Tibial artery (tissue), 4 donors: ENCODE results near the gene CDCA3.

Experiments
- DNase-seq, 2 donors: peaks; one replicate each; pipeline ENCODE4 v3.0.0-alpha.2; 2019
- H3K27ac ChIP-seq, 2 donors: fragments of 200-600 bp; sonication (generic) in 1 of 2; 1 replicate in 1 of 2; 2 replicates in 1 of 2; pipeline ENCODE4 v1.5.1; 2018 to 2019; ENCODE audit warnings: mild to moderate bottlenecking in 1 of 2
- H3K27me3 ChIP-seq, 2 donors: fragments of 200-600 bp; sonication (generic) in 1 of 2; one replicate each; pipeline versions ENCODE4 v1.5.1 to v1.6.0; 2016 to 2019
- H3K36me3 ChIP-seq, 3 donors: fragments of 200-600 bp; sonication (generic) in 2 of 3; one replicate each; pipeline ENCODE4 v1.5.1; 2016 to 2019; ENCODE audit warnings: mild to moderate bottlenecking in 2 of 3
- H3K4me1 ChIP-seq, 4 donors: fragments of 200-600 bp; sonication (generic) in 2 of 4; 1 replicate in 3 of 4; 2 replicates in 1 of 4; pipeline ENCODE4 v1.5.1; 2016 to 2019
- H3K4me3 ChIP-seq, 2 donors: fragments of 200-600 bp; sonication (generic) in 1 of 2; 1 replicate in 1 of 2; 2 replicates in 1 of 2; pipeline ENCODE4 v1.5.1; 2018 to 2019; ENCODE audit warnings: mild to moderate bottlenecking in 2 of 2
- H3K9me3 ChIP-seq, 3 donors: fragments of 200-600 bp; sonication (generic) in 1 of 3; one replicate each; pipeline ENCODE4 v1.5.1; 2016 to 2019
- intact Hi-C: fragments of 100-400 bp; cut with DNase I; formaldehyde crosslinking; loops from one replicate; pipeline ENCODE4 v1.15.0; 2023; ENCODE audit warnings: low total_unique reads
- TF ChIP-seq, protein P1 (sequence below), 2 experiments: fragments of 200-600 bp in 1 of 2; fragments of 450-650 bp in 1 of 2; IDR thresholded peaks; one replicate each; pipeline ENCODE4 v1.5.1; 2017 to 2019; ENCODE audit warnings: antibody characterized with exemption in 2 of 2, mild to moderate bottlenecking in 1 of 2, moderate library complexity in 1 of 2

The CDCA3 gene

GRCh38 chr12:6840330-6840729 is 10.8 kb downstream of the CDCA3 start:
- no peak overlapping the region for H3K27ac ChIP-seq
- intact Hi-C loops = no loop called here

DNA sequence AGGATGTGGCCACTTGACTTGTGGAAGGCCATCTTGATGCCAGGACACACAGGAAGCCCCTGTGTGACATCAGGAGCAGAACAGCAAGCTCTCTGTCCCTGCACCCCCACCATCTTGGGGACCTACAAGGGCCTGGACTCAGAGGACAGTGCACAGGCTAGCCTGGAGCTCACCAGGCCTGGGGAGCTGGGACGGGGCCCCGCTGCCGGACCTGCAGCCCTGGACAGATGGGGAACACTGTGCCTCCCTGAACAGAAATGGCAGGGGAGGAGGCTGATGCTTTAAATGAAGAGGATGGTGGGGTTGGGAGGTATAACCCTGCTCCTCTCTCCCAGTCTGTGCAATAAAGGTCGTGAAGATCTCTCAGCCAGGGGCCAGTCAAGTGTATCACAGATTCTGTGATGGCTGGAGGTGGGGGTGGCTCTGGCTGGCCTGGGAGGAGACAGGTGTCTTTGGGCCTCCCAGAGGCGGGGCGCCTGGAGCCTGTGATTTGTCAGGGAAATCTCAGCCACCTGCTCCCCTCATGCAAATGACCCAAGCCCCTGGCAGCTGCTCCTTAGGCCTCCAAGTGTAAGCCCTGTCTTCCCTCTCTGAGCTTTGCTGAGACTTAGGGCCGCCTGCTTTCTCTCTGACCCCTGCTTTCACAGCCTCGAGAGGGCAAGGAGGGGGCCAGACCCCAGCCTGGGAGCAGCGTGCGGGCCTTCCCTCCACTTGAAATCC is 11.4 kb downstream of the CDCA3 start:
- intact Hi-C loops = no loop called here
- TF ChIP-seq, protein P1, sequence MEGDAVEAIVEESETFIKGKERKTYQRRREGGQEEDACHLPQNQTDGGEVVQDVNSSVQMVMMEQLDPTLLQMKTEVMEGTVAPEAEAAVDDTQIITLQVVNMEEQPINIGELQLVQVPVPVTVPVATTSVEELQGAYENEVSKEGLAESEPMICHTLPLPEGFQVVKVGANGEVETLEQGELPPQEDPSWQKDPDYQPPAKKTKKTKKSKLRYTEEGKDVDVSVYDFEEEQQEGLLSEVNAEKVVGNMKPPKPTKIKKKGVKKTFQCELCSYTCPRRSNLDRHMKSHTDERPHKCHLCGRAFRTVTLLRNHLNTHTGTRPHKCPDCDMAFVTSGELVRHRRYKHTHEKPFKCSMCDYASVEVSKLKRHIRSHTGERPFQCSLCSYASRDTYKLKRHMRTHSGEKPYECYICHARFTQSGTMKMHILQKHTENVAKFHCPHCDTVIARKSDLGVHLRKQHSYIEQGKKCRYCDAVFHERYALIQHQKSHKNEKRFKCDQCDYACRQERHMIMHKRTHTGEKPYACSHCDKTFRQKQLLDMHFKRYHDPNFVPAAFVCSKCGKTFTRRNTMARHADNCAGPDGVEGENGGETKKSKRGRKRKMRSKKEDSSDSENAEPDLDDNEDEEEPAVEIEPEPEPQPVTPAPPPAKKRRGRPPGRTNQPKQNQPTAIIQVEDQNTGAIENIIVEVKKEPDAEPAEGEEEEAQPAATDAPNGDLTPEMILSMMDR (IDR thresholded peaks at IDR 0.05) = no peak
- no peak for DNase-seq

More at GRCh38 chr12:6840330-6840729, 10.8 kb downstream of the CDCA3 start:
- Histone ChIP-seq H3K4me1 (no peaks in the 10 kb centered on the region), H3K27me3 (no peaks in the 10 kb centered on the region), H3K4me3 (no peak overlapping the region), H3K36me3 (peaks cover 24 to 79% (median 49%) of the 10 kb centered on the region in 3 donors), H3K9me3 (no peaks in the 10 kb centered on the region)
- no peak for DNase-seq
- TF ChIP-seq, protein P1 (IDR thresholded peaks at IDR 0.05) = no peak

DNA sequence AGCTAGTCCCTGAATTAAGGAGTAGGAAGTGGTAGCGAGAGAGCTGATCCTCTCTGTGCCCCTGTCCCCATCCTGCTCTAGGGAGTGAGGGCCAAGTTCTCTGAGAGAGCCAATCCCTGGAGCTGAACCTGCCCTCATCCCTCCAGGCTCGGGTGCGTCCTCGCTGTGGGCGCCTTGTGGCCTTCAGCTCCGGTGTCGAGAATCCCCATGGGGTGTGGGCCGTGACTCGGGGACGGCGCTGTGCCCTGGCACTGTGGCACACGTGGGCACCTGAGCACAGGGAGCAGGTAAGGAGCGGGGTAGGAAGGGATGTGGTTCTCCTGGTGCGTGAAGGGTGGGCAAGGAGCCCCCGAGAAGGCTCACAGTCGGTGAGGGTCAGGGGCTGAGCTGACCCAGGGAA is 12.2 kb downstream of the CDCA3 start:
- Histone ChIP-seq H3K36me3 (peaks cover 20 to 74% (median 43%) of the 10 kb centered on the region in 3 donors), H3K4me3 (no peak overlapping the region), H3K27ac (no peak overlapping the region), H3K4me1 (no peaks in the 10 kb centered on the region), H3K9me3 (no peaks in the 10 kb centered on the region), H3K27me3 (no peaks in the 10 kb centered on the region)
- TF ChIP-seq, protein P1 (IDR thresholded peaks at IDR 0.05) = no peak
- intact Hi-C loops = no loop called here
- DNase-seq = no peak

More for the DNA sequence above, 11.4 kb downstream of the CDCA3 start:
- H3K4me3 ChIP-seq = no peak overlapping the region
- H3K4me1 ChIP-seq = no peaks in the 10 kb centered on the region
- H3K36me3 ChIP-seq = peaks cover 20 to 74% (median 44%) of the 10 kb centered on the region in 3 donors
- H3K9me3 ChIP-seq = no peaks in the 10 kb centered on the region
- H3K27me3 ChIP-seq = no peaks in the 10 kb centered on the region
- no peak overlapping the region for H3K27ac ChIP-seq

DNA sequence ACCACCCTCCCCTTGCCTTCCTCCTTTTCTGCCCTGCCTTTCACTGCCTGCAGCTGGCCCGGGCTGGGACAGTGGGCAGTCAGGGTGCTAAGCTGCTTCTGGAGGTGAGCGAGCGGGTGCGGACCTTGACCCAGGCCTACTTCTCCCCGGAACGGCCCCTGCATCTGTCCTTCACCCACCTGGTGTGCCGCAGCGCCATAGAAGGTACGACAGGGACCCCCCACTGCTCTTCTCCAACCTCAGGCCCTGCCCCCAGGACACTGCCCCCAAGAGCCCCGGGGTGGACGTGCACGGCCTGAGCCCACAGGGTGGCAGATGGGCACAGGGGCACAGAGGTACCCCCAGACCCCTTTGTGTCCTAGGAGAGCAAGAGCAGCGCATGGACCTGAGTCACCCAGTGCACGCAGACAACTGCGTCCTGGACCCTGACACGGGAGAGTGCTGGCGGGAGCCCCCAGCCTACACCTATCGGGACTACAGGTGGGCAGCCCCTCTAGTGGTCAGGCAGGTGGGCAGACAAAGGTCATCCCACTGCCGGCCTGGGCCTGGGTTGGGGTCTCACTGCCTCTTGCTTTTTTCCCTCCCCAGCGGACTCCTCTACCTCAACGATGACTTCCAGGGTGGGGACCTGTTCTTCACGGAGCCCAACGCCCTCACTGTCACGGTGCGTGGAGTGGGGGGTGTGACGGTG is 13.6 kb downstream of the CDCA3 start:
- no peak overlapping the region for H3K27ac ChIP-seq
- H3K9me3 ChIP-seq = no peaks in the 10 kb centered on the region
- DNase-seq = no peak
- TF ChIP-seq, protein P1 (IDR thresholded peaks at IDR 0.05) = no peak
- intact Hi-C loops = no loop called here
- no peak overlapping the region for H3K4me3 ChIP-seq
- H3K4me1 ChIP-seq = no peaks in the 10 kb centered on the region
- no peaks in the 10 kb centered on the region for H3K27me3 ChIP-seq
- peaks cover 20 to 76% (median 42%) of the 10 kb centered on the region in 3 donors for H3K36me3 ChIP-seq

DNA sequence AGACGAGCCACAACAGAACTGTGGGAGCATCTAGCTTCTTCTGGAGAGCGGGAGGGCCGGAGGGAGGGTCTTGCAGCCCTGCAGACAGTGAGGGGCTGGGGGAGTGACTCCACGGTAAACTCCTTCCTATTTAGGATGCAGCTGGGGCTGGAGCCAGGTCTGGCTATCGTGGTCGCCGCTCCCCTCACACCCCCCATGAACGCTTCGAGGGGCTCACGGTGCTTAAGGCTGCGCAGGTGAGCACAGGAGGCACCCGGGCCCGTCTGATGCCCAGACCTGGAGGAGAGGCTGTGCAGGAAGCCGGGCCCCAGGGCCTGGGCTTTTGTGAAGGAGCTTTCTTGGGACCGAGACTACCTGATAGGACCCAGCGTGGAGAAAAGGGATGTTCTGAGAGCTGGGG is 14.2 kb downstream of the CDCA3 start:
- TF ChIP-seq, protein P1 (IDR thresholded peaks at IDR 0.05) = no peak
- H3K27ac ChIP-seq = no peak overlapping the region
- H3K9me3 ChIP-seq = no peaks in the 10 kb centered on the region
- intact Hi-C loops = no loop called here
- DNase-seq = no peak
- no peak overlapping the region for H3K4me3 ChIP-seq
- H3K36me3 ChIP-seq = peaks cover 20 to 76% (median 42%) of the 10 kb centered on the region in 3 donors
- H3K27me3 ChIP-seq = no peaks in the 10 kb centered on the region
- no peaks in the 10 kb centered on the region for H3K4me1 ChIP-seq
